CD4-positive, alpha-beta T cell (primary cell): ENCODE data around the gene ELAC1. TPM values are rescaled to one million over a fixed set of nuclear protein-coding genes. Genes with fewer than 3 reads are reported as not detected.

Source experiments
- ATAC-seq: fragments of 200-7000 bp; cut with Tn5 transposase; one replicate; pipeline ENCODE4 v1.10.0; 2022; ENCODE audit warnings: mild to moderate bottlenecking; ENCODE audit not compliant: poor library complexity
- CTCF ChIA-PET: fragments of 350-600 bp; sonication (Branson Sonifier 250); formaldehyde crosslinking; loops from one replicate; lab custom pipeline; 2021; ENCODE audit warnings: antibody characterized with exemption, inconsistent platforms; lab: Charles Lee
- POLR2A ChIA-PET: fragments of 350-600 bp; sonication (Branson Sonifier 250); formaldehyde crosslinking; loops from one replicate; lab custom pipeline; 2021; ENCODE audit warnings: antibody characterized with exemption, inconsistent platforms; lab: Charles Lee
- DNase-seq, 14 experiments: peaks; one replicate each; pipeline ENCODE4 v3.0.0-alpha.2; 2013 to 2020; ENCODE audit warnings: mixed read lengths in 2 of 14
- H3K27ac ChIP-seq, 2 donors: one replicate each; pipeline versions ENCODE4 v1.5.1 to v1.7.0; 2013; ENCODE audit warnings: low read length in 2 of 2, low read depth in 1 of 2, mild to moderate bottlenecking in 1 of 2
- H3K27me3 ChIP-seq, 2 experiments: 1 replicate in 1 of 2; 2 replicates in 1 of 2; pipeline versions ENCODE4 v1.6.1 to v1.7.0; 2013; ENCODE audit warnings: low read length in 2 of 2, control low read depth in 1 of 2, mild to moderate bottlenecking in 1 of 2, moderate library complexity in 1 of 2; ENCODE audit not compliant: insufficient read depth in 2 of 2, control insufficient read depth in 1 of 2
- H3K36me3 ChIP-seq: one replicate; pipeline ENCODE4 v1.6.1; 2013; ENCODE audit warnings: low read length, control low read depth; ENCODE audit not compliant: insufficient read depth
- H3K4me1 ChIP-seq: one replicate; pipeline ENCODE4 v1.6.1; 2013; ENCODE audit warnings: low read length, control low read depth; ENCODE audit not compliant: insufficient read depth
- H3K4me3 ChIP-seq: one replicate; pipeline ENCODE4 v1.5.1; 2013; ENCODE audit warnings: mild to moderate bottlenecking, low read length, moderate library complexity
- H3K9me3 ChIP-seq, 2 experiments: 1 replicate in 1 of 2; 2 replicates in 1 of 2; pipeline versions ENCODE4 v1.6.1 to v1.7.0; 2013; ENCODE audit warnings: low read length in 2 of 2, mild to moderate bottlenecking in 2 of 2, control low read depth in 1 of 2, moderate library complexity in 1 of 2; ENCODE audit not compliant: control insufficient read depth in 1 of 2, insufficient read depth in 1 of 2
- H3K27ac Mint-ChIP-seq: one replicate; pipeline ENCODE4 v1.8.0; 2020; ENCODE audit warnings: mixed read lengths
- H3K27me3 Mint-ChIP-seq: one replicate; pipeline ENCODE4 v1.8.0; 2021; ENCODE audit warnings: mixed read lengths
- H3K36me3 Mint-ChIP-seq: one replicate; pipeline ENCODE4 v1.8.0; 2021; ENCODE audit warnings: low read depth, mixed read lengths
- H3K4me1 Mint-ChIP-seq: one replicate; pipeline ENCODE4 v1.8.0; 2021; ENCODE audit warnings: low read depth, mixed read lengths
- H3K4me3 Mint-ChIP-seq: one replicate; pipeline ENCODE4 v1.8.0; 2020; ENCODE audit warnings: mild to moderate bottlenecking, mixed read lengths
- H3K9me3 Mint-ChIP-seq: one replicate; pipeline ENCODE4 v1.8.0; 2020; ENCODE audit warnings: mixed read lengths
- intact Hi-C, 2 experiments: fragments of 100-400 bp; cut with DNase I in 1 of 2; cut with micrococcal nuclease in 1 of 2; formaldehyde crosslinking; loops; one replicate each; pipeline versions ENCODE4 v1.15.1 to v1.9.0; 2023 to 2025; cut with DNase I, micrococcal nuclease
- total RNA-seq, 174 experiments: library from RNA in 2 of 174; stranded (reverse) in 2 of 174; gene quantifications; one replicate each; pipeline ENCODE4 v1.2.3 and lab custom pipeline; 2021 to 2026
- TF ChIP-seq, protein P1 (sequence below): fragments of 200-600 bp; IDR thresholded peaks from one replicate; pipeline ENCODE4 v1.8.0; 2022; ENCODE audit warnings: antibody characterized with exemption, mild to moderate bottlenecking

ELAC1 gene
- total RNA-seq, 2 experiments from 2014 or later = 3.0 to 4.6 TPM

DNA sequence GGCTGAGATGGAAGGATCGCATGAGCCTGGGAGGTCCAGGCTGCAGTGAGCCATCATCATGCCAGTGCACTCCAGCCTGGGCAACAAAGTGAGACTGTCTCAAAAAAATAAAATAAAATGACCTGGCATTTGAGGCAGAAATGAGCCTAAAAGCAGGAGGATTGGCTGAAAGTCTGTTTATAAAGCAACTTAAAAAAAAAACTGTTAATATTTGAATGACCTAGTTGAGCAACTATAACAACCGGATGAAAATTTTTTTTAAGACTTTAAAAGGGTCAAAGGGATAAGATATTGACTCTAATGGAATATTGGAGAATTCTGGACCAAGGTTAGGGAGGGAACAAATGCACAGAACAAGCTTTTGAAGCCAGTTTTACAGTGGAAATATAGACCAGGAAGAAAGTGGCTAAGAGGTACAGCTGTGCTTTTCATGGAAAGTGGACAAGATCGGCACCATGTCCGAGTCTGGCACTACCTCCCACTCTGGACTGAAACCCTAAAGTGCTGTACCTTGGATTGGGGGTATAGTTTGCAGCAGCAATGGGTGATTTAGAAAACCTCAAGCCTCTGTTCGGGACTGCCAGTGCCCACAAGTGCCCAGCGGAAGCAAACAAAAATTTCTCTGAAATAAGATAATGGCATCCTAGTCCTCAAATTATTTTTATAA lies 33.2 kb upstream of the ELAC1 start:
- TF ChIP-seq, protein P1, sequence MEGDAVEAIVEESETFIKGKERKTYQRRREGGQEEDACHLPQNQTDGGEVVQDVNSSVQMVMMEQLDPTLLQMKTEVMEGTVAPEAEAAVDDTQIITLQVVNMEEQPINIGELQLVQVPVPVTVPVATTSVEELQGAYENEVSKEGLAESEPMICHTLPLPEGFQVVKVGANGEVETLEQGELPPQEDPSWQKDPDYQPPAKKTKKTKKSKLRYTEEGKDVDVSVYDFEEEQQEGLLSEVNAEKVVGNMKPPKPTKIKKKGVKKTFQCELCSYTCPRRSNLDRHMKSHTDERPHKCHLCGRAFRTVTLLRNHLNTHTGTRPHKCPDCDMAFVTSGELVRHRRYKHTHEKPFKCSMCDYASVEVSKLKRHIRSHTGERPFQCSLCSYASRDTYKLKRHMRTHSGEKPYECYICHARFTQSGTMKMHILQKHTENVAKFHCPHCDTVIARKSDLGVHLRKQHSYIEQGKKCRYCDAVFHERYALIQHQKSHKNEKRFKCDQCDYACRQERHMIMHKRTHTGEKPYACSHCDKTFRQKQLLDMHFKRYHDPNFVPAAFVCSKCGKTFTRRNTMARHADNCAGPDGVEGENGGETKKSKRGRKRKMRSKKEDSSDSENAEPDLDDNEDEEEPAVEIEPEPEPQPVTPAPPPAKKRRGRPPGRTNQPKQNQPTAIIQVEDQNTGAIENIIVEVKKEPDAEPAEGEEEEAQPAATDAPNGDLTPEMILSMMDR = no peak
- Histone ChIP-seq H3K36me3 (peaks cover 31% of the 10 kb centered on the region), H3K27me3 (no peaks in the 10 kb centered on the region), H3K27ac (no peak overlapping the region), H3K9me3 (no peaks in the 10 kb centered on the region), H3K4me1 (no peaks in the 10 kb centered on the region), H3K4me3 (no peak overlapping the region)
- Mint-ChIP-seq H3K27ac (no peak overlapping the region), H3K27me3 (no peaks in the 10 kb centered on the region), H3K9me3 (no peaks in the 10 kb centered on the region), H3K4me1 (no peaks in the 10 kb centered on the region), H3K4me3 (no peak overlapping the region), H3K36me3 (peaks cover 66% of the 10 kb centered on the region)
- no peak for DNase-seq
- CTCF ChIA-PET = interaction anchor here (0.6 kb wide), 1 partner anchor 18 kb away, joined by 3 read pairs; no protein-coding TSS in a partner anchor
- POLR2A ChIA-PET = no interaction called here
- intact Hi-C loops = no loop called here
- ATAC-seq = no peak

- H3K36me3 Mint-ChIP-seq = peaks cover 68% of the 10 kb centered on the region
Measured at GRCh38 chr18:50935493-50936191, 32.2 kb upstream of the ELAC1 start.

GRCh38 chr18:50937183-50937582 lies 30.7 kb upstream of the ELAC1 start:
- POLR2A ChIA-PET = interaction anchor here (1.1 kb wide), 1 partner anchor 18 kb away, joined by 3 read pairs; no protein-coding TSS in a partner anchor
- no peaks in the 10 kb centered on the region for H3K27me3 ChIP-seq
- Mint-ChIP-seq H3K9me3 (no peaks in the 10 kb centered on the region), H3K4me1 (no peaks in the 10 kb centered on the region), H3K4me3 (no peak overlapping the region), H3K36me3 (peaks cover 68% of the 10 kb centered on the region), H3K27me3 (no peaks in the 10 kb centered on the region), H3K27ac (peak overlapping the region; percentile 28)
- TF ChIP-seq, protein P1 = no peak
- no peaks in the 10 kb centered on the region for H3K9me3 ChIP-seq
- no peak overlapping the region for H3K27ac ChIP-seq
- H3K36me3 ChIP-seq = peaks cover 30% of the 10 kb centered on the region
- no peak for DNase-seq
- no peaks in the 10 kb centered on the region for H3K4me1 ChIP-seq
- H3K4me3 ChIP-seq = no peak overlapping the region
- CTCF ChIA-PET = no interaction called here
- no peak for ATAC-seq
- intact Hi-C loops = no loop called here

More at GRCh38 chr18:50935493-50936191, 32.2 kb upstream of the ELAC1 start:
- CTCF ChIA-PET = no interaction called here
- H3K4me1 Mint-ChIP-seq = no peaks in the 10 kb centered on the region
- Histone ChIP-seq H3K27ac (no peak overlapping the region), H3K4me1 (no peaks in the 10 kb centered on the region), H3K4me3 (no peak overlapping the region), H3K9me3 (no peaks in the 10 kb centered on the region), H3K27me3 (no peaks in the 10 kb centered on the region), H3K36me3 (peaks cover 35% of the 10 kb centered on the region)
- peak overlapping the region; percentile 28 for H3K27ac Mint-ChIP-seq
- H3K9me3 Mint-ChIP-seq = no peaks in the 10 kb centered on the region
- no peak overlapping the region for H3K4me3 Mint-ChIP-seq
- POLR2A ChIA-PET = no interaction called here
- TF ChIP-seq, protein P1 = no peak
- H3K27me3 Mint-ChIP-seq = no peaks in the 10 kb centered on the region
- ATAC-seq (no peak), DNase-seq (no peak)
- intact Hi-C loops = no loop called here
